HT1080 (cell line): ENCODE results near the gene CRAT. TPM values are rescaled to one million over a fixed set of nuclear protein-coding genes. Genes with fewer than 3 reads are reported as not detected.

Experiments
- DNase-seq: peaks from one replicate; pipeline ENCODE4 v3.0.0-alpha.2; 2015; ENCODE audit warnings: low read depth
- polyA plus RNA-seq, 2 experiments: library from polyadenylated mRNA; depleted of rRNA; stranded (reverse); fragments of >200 nt; gene quantifications; 2 replicates each; pipeline ENCODE4 v1.2.3, GENCODE V29; 2015
- total RNA-seq: library from RNA; depleted of rRNA; stranded (reverse); fragments of >200 nt; shearing (Covaris generic); gene quantifications from 2 replicates; pipeline ENCODE4 v1.2.3, GENCODE V29; 2014; rRNA removed

The CRAT gene
- 13.4 and 18.4 TPM in 2 replicates for total RNA-seq
- polyA plus RNA-seq (2015; cell fraction: cytosol; rRNA removed), result 26.5 and 32.5 TPM in 2 replicates
- polyA plus RNA-seq (2015; cell fraction: nucleus; rRNA removed), result 28.3 and 29.7 TPM in 2 replicates

- peak; percentile 78 for DNase-seq
These were observed at the start of gene CRAT, which contains the start of gene PTPA for GRCh38 chr9:129110740-129111527. Gene CRAT, minus strand, starts transcription at chr9:129110793. Its CDS starts 284 bp downstream, at chr9:129110509. Gene PTPA, plus strand, starts transcription at chr9:129111415. Its CDS starts 186 bp downstream, at chr9:129111601.

GRCh38 chr9:129156163-129156562, 45.6 kb upstream of the CRAT start:
- no peak for DNase-seq

- DNase-seq, result no peak
These were observed 44.4 kb upstream of the CRAT start for GRCh38 chr9:129154866-129155477.

- no peak for DNase-seq
These were observed 40.9 kb upstream of the CRAT start for GRCh38 chr9:129151469-129151868.

- no peak for DNase-seq
These were observed 40.1 kb upstream of the CRAT start for GRCh38 chr9:129150672-129151211.

GRCh38 chr9:129150122-129150521, 39.5 kb upstream of the CRAT start:
- DNase-seq, result no peak

- DNase-seq, result no peak
These were observed 38.8 kb upstream of the CRAT start for GRCh38 chr9:129149442-129149841.

- no peak for DNase-seq
These were observed 38.0 kb upstream of the CRAT start for GRCh38 chr9:129148463-129149204.

- DNase-seq, result no peak
These were observed 35.9 kb upstream of the CRAT start for GRCh38 chr9:129146441-129146941.

GRCh38 chr9:129145841-129146292, 35.3 kb upstream of the CRAT start:
- peak; percentile 24 for DNase-seq

GRCh38 chr9:129145316-129145715, 34.7 kb upstream of the CRAT start:
- DNase-seq, result no peak

- DNase-seq, result peak; percentile 90
These were observed 32.7 kb upstream of the CRAT start for GRCh38 chr9:129143031-129143927.

GRCh38 chr9:129142138-129142935, 31.7 kb upstream of the CRAT start:
- no peak for DNase-seq

GRCh38 chr9:129141066-129142041, 30.8 kb upstream of the CRAT start:
- peak; percentile 89 for DNase-seq

GRCh38 chr9:129140397-129141065, 29.9 kb upstream of the CRAT start:
- DNase-seq, result peak; percentile 62

- peak; percentile 100 for DNase-seq
These were observed 29.4 kb upstream of the CRAT start for GRCh38 chr9:129139993-129140396.

GRCh38 chr9:129139233-129139992, 28.8 kb upstream of the CRAT start:
- DNase-seq, result peak; percentile 83
